Fibroblast of the aortic adventitia (primary cell): ENCODE measurements around the gene DENND2A. TPM values are rescaled to one million over a fixed set of nuclear protein-coding genes. Genes with fewer than 3 reads are reported as not detected.

ENCODE experiments used
- DNase-seq: peaks from one replicate; pipeline ENCODE4 v3.0.0-alpha.2; 2010; ENCODE audit warnings: low read depth
- H3K4me3 ChIP-seq: 2 replicates; pipeline ENCODE4 v1.5.1; 2011; ENCODE audit warnings: low read depth, mild to moderate bottlenecking, control low read depth, low read length, moderate library complexity
- total RNA-seq: library from RNA; depleted of rRNA; stranded (reverse); fragments of >200 nt; gene quantifications from 2 replicates; pipeline ENCODE4 v1.2.3, GENCODE V29; 2012; ENCODE audit warnings: low replicate concordance
- TF ChIP-seq, protein P1 (sequence below): IDR thresholded peaks from 2 replicates; pipeline ENCODE4 v1.5.1; 2011; ENCODE audit warnings: mild to moderate bottlenecking, low read length, control low read depth, inconsistent platforms; ENCODE audit not compliant: insufficient read depth

DENND2A gene
- total RNA-seq, 1 donor = 17.7 TPM

DNA sequence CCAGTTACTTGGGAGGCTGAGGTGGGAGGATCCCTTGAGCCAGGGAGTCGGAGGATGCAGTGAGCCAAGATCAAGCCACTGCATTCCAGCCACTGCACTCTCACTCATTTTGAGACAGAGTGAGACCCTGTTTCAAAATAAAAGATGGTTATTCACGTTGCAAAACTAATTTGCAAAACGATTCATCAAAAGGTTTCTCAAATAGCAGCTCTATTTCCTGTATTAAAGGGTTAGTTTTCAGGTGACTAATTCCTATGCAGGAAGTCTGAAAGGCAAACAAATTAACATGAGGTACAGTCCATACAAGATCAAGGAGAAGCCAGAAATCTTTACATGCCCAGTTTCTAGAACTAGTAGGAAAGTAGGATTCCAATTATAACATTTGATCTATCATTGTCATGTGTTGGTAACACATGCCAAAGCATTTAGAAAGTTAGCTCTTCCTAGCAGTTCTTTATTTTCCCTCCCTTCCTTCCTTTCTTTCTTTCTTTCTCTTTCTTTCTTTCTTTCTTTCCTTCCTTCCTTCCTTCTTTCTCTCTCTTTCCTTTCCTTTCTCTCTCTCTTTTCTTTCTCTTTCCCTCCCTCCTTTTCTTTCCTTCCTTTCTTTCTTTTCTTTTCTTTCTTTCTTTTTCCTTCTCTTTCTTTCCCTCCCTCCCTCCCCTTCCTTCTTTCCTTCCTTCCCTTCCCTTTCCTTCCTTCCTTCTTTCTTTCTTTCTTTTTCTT, 49.3 kb downstream of the DENND2A start:
- DNase-seq = no peak
- H3K4me3 ChIP-seq = no peak overlapping the region
- TF ChIP-seq, protein P1, sequence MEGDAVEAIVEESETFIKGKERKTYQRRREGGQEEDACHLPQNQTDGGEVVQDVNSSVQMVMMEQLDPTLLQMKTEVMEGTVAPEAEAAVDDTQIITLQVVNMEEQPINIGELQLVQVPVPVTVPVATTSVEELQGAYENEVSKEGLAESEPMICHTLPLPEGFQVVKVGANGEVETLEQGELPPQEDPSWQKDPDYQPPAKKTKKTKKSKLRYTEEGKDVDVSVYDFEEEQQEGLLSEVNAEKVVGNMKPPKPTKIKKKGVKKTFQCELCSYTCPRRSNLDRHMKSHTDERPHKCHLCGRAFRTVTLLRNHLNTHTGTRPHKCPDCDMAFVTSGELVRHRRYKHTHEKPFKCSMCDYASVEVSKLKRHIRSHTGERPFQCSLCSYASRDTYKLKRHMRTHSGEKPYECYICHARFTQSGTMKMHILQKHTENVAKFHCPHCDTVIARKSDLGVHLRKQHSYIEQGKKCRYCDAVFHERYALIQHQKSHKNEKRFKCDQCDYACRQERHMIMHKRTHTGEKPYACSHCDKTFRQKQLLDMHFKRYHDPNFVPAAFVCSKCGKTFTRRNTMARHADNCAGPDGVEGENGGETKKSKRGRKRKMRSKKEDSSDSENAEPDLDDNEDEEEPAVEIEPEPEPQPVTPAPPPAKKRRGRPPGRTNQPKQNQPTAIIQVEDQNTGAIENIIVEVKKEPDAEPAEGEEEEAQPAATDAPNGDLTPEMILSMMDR = no peak

GRCh38 chr7:140587243-140587642, 53.4 kb downstream of the DENND2A start:
- TF ChIP-seq, protein P1 = no peak

GRCh38 chr7:140586516-140586915, 54.1 kb downstream of the DENND2A start:
- TF ChIP-seq, protein P1 = no peak
- H3K4me3 ChIP-seq = no peak overlapping the region
- no peak for DNase-seq

More at GRCh38 chr7:140587243-140587642, 53.4 kb downstream of the DENND2A start:
- H3K4me3 ChIP-seq = no peak overlapping the region
- DNase-seq = no peak

- no peak overlapping the region for H3K4me3 ChIP-seq
- TF ChIP-seq, protein P1 = no peak
- DNase-seq = no peak
These were observed 55.3 kb downstream of the DENND2A start for GRCh38 chr7:140585333-140585732.

- TF ChIP-seq, protein P1 = no peak
- no peak for DNase-seq
- H3K4me3 ChIP-seq = no peak overlapping the region
These were observed 56.3 kb downstream of the DENND2A start for GRCh38 chr7:140584195-140584851.

DNA sequence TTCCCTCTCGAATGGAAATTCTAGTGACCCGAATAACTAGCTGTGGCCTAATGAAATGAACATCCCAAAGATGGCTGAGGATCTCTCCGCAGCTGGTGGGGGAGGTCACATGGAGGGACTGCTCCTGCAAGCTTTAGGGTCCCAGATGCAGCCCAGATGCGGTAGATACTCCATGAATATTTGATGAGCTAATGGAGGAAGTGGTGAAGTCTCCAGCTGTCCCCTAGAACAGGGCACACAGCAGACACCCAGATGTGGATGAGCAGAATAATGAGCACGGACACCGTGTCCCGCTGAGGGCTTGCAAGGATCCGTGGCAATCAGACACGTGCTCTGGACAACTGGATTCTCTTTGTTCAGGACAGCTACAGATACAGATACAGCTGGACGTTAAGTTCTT, 59.2 kb downstream of the DENND2A start:
- no peak for DNase-seq
- TF ChIP-seq, protein P1 = no peak
- H3K4me3 ChIP-seq = no peak overlapping the region
